ENCODE data around the gene GGNBP2.
A peak's percentile ranks its signal among the peaks of the same experiment; 100 is the strongest.
"Not testable (repeated sequence)": the region's sequence is repeated elsewhere in the genome, so short reads cannot be mapped to it uniquely, and the experiment has no call there.

The GGNBP2 gene, protein sequence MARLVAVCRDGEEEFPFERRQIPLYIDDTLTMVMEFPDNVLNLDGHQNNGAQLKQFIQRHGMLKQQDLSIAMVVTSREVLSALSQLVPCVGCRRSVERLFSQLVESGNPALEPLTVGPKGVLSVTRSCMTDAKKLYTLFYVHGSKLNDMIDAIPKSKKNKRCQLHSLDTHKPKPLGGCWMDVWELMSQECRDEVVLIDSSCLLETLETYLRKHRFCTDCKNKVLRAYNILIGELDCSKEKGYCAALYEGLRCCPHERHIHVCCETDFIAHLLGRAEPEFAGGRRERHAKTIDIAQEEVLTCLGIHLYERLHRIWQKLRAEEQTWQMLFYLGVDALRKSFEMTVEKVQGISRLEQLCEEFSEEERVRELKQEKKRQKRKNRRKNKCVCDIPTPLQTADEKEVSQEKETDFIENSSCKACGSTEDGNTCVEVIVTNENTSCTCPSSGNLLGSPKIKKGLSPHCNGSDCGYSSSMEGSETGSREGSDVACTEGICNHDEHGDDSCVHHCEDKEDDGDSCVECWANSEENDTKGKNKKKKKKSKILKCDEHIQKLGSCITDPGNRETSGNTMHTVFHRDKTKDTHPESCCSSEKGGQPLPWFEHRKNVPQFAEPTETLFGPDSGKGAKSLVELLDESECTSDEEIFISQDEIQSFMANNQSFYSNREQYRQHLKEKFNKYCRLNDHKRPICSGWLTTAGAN

GRCh38 chr17:36544307-36545076 lies at the start of gene GGNBP2:
GGNBP2 (plus strand) TSS chr17:36544919; CDS start chr17:36545725, 806 bp downstream.
- peak; percentile 98 for DNase-seq

- no peak for DNase-seq
These were observed 49.6 kb upstream of the GGNBP2 start for GRCh38 chr17:36495076-36495578.

DNA sequence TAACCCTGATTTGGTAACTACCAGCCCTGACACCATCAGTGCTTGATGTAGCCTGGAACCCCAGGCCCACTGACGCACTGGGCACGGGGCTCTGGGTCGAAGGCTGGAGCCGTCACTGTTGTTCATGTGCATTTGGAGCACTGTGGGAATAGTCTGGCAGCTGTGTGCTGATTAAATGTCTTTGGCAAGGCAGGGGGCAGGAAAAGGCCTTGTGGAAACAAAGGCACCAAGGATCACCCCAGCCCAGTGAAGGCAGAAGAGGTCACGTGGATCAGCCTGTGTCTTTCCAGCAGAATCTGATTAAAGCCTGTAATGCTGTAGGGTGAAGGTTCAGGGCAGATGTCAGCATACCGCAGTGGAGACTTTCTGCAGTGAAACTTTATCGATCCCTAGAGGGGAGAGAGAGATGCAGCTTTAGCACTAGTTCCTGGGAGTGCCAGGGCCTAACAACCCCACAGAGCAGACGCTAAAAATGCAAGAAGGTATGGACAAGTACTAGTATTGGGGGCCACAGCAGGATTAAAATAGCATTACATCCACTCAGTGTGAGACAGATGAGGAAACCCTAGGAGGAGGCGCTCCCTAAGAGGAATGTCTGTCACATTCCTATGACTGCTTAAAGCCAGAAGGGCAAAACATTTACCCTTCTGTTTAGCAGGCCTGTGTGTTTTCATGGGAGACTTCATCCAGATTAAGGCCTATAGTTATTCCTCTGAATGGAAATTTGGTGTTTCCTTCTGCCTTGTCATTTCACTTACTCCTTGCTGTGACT lies 48.5 kb upstream of the GGNBP2 start:
- peak; percentile 51 for DNase-seq

- DNase-seq, result peak; percentile 50
These were observed 46.6 kb upstream of the GGNBP2 start for GRCh38 chr17:36498155-36498554.

DNA sequence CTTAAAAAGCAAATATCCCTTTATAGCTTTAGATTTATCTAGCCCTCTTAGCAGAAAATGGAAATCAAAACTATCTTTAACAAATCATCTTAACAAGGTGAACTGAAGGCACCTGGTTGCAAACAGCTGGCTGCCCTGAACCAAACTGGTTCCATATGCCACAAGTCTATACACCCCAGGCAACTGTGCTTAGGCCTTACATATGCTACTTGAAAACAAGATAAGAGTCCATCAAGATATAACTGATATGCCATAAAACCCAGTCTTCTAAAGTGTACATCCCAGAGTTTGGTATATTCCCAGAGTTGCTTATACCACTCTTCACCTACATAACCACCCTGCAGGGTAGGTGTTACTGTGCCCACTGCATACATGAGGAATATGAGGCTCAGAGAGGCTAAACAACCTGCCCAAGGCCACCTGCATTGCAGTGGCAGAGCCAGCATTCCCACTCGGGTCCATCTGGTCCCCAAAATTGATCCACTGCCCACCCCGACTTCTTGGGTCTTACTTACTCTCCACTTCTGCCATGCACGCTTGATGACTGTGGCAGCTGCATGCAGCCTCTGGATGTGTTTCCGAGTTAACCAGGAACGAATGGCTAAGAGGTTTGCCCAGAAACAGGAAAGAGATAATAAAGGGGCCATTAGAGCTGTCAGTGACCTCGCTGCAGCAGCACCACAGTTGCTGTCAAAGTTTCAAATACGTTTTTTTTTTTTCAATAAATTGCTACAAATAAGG lies 46.0 kb upstream of the GGNBP2 start:
- no peak for DNase-seq

- peak; percentile 52 for DNase-seq
These were observed 43.9 kb upstream of the GGNBP2 start for GRCh38 chr17:36500745-36501225.

DNA sequence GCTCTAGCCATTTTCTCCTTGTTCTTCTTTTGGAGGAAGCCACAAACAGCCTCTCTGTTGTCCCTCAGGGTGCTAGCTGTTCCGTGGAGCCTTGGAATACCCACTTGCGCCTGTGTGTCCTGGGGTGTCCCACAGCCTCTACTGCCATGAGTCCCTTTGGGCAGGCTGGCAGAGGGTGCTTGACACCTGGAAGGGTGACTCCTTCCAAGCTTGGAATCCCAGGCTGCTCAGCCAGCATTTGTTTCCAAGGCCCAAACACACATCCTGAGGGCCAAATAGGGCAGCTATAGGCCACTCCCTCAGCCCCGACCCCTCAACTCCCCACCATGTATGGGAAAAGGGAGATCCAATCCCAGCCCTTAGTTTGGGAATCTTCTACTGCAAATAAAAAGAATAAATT lies 43.4 kb upstream of the GGNBP2 start:
- DNase-seq, result no peak

DNA sequence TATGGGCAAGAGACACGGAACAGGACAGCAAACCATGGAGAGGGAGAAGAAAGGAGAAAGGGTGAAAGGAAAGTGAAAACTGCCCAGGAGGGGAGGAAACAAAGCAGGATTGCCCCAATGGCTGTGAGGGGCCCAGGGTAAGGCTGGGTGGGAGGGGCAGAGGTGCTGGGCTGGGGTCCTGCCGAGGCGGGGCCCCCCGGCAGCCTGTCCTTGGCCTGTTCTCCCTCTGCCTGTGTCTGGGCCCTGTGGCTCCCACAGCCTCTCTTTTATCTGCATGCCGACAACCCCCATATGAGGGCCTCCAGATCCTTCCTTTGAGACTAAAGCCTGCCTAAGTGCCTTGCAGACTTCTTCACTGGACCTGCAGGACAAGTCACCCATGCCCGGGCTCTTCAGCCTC lies 42.8 kb upstream of the GGNBP2 start:
- DNase-seq, result peak; percentile 52

DNA sequence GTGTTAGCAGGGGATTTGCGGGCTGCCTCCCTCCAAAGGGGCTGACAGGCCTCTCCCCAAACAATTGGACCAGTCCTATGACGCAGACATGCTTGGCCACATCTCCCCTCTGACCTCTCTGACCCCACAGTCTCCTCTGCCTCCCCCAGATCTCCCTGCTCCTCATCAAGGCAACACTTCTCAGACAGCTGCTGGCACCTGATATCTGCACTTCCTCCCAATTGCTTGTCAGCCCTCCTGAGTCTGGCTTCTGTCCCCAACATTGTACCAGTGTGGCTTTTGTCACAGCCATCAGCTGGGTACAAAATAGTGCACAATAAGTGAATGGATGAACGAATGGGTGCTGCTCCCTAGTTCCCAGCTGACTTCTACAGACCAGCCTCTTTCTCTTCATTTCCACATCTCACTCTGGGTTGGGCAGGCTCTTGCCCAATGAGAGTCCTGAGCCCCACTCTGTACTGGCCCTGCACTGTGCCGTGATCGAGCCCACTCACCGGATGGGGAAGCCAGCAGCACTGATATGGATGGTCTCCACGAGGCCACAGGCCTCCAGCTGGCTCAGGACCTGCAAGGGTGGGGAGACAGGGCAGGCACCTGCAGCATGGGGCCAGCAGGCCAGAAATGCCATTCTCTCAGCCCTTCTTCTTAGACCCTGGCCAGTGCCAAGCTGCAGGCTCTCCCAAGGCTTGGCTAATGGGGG lies 41.1 kb upstream of the GGNBP2 start:
- DNase-seq, result peak; percentile 48

DNA sequence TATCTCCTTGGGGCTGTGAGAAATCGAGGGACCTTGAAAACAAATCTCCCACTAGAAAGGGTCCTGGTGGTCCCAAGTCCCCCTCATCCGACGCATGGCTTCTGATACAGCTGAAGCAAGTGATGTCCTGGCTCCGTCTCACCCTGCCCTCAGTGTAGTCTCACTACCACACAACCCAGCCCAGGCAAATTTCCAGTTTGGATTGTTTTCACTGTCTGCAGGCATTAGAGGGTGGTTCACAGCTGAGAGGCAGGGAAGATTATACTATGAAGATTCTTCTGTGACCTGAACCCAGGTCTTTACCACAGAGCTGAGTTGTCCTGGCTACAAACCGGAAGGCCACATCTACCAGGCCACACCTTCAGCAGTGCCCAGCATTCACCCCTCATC lies 40.6 kb upstream of the GGNBP2 start:
- DNase-seq, result no peak

GRCh38 chr17:36505171-36505570 lies 39.5 kb upstream of the GGNBP2 start:
- peak; percentile 48 for DNase-seq

GRCh38 chr17:36506249-36506826 lies 38.4 kb upstream of the GGNBP2 start:
- DNase-seq, result peak; percentile 41

DNA sequence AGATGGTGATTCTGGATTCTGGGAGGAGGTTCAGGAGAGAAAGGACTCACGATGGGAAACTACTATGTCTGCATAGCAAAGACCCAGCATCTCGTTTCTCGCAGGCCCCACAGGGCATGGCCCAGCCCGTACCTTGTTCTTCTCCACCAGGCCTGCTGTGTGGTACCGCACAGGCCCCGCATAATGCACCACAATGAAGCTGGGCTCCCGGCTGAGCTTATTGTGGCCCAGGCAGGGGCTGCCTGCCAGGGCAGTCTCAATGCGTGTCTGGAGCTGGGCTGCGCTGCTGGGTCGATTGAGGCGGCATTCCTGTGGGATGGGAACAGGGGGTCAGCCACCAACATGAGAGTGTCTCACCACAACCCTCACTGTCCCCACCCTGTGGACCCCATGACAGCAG lies 37.9 kb upstream of the GGNBP2 start:
- DNase-seq, result peak; percentile 44

- peak; percentile 45 for DNase-seq
These were observed 37.5 kb upstream of the GGNBP2 start for GRCh38 chr17:36507266-36507665.

DNA sequence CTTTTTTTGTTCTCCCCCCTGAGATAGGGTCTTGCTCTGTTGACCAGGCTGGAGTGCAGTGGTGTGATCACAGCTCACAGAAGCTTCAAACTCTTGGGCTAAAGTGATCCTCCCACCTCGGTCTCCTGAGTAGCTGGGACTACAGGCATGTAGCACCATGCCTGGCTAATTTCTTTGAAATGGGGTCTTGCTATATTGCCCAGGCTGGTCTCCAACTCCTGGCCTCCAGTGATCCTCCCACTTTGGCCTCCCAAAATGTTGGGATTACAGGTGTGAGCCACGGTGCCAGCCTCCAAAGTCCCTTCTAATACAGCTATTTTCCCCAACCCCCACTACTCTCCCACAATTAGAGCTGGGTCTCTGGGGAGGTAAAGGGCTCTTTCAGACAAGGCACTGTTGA lies 36.3 kb upstream of the GGNBP2 start:
- not testable (repeated sequence) for DNase-seq

DNA sequence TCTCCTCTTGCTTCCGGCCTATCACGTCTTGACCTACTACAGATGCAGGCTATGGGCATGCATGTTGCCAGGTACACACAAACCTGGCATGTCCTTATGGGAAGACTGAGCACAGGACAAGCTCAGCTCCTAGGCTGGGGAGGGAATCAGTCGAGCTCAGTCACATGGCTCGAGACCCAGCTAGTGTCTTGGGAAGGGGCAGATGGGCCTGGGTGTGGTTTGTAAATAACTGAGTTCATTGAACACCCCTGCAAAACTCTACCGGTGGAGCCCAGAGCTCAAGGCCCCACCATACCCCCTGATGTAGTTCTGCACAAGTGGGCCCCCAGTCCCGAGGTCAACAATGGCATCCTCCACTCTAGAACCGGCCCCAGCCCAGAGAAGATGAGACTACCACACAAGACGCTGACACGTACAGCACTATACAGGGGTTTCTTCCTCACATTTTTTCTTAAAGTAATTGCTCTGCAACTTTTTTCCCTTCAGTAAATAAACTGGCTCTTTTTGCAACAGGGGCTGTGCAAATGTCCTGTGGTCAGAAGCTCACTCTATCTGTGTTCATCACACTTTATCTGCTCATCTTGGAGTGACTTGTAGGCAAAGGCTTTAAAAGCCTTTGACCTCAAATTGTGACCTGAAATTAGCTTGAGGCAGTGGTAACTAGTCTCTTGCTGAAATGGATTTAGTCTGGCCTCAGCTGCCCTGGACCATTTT lies 35.3 kb upstream of the GGNBP2 start:
- DNase-seq, result peak; percentile 38

GRCh38 chr17:36510636-36511035 lies 34.1 kb upstream of the GGNBP2 start:
- DNase-seq, result peak; percentile 53

- DNase-seq, result no peak
These were observed 33.5 kb upstream of the GGNBP2 start for GRCh38 chr17:36511216-36511615.

DNA sequence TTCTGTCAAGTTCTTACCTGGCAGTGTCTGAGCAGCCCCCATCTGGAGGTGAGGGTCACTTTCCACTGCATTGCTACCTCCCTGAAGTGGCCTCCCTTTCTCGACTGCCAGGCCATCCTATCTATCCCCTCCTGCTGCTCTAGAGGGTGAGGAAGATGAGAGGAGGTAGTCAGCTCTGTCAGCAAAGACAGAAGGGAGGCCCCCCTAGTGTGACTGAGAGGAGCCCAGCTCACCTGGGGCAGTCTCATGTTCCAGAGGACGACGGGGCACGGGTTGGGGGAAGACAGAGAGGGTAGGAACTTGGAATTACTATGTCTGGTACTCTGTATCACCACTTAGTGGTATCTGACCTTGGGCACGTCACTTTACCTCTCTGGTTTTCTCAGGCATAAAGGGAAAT lies 32.1 kb upstream of the GGNBP2 start:
- peak; percentile 47 for DNase-seq

DNA sequence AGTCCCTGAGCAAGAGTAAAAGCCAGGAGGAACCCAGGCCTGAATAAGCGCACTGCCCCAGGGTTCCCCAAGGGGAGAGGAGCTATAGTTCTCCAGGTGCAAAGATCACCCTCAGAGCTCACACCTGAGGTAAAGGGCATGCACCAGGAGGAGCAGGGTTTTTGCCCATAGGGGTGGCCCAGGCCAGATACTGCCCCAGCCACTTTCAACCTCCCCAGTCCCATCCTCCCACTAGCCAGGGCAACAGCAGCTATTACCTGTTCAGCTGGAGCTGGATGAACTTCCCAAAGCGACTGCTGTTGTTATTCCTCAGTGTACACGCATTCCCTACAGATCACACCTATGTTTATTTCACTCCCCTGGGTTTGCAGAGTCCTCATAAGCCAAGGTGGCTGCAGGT lies 29.9 kb upstream of the GGNBP2 start:
- DNase-seq, result peak; percentile 45
